Brain microvascular endothelial cell (primary cell): ENCODE data around the gene ST6GALNAC4.

Experiments
- DNase-seq: peaks from one replicate; pipeline ENCODE4 v3.0.0-alpha.2; 2020
- H3K27ac ChIP-seq: fragments of 250-450 bp; sonication (Bioruptor Pico); 2 replicates; pipeline ENCODE4 v1.5.1; 2020; ENCODE audit warnings: mild to moderate bottlenecking, moderate library complexity
- H3K27me3 ChIP-seq: fragments of 250-450 bp; sonication (Bioruptor Pico); replicated peaks from 2 replicates; pipeline ENCODE4 v1.5.1; 2020; ENCODE audit warnings: mild to moderate bottlenecking
- H3K36me3 ChIP-seq: fragments of 250-450 bp; sonication (Bioruptor Pico); replicated peaks from 2 replicates; pipeline ENCODE4 v1.5.1; 2020; ENCODE audit warnings: mild to moderate bottlenecking
- H3K4me3 ChIP-seq: 2 replicates; pipeline ENCODE4 v1.5.1; 2011; ENCODE audit warnings: low read depth, mild to moderate bottlenecking, control low read depth, low read length, moderate library complexity
- in situ Hi-C: cut with HindIII; loops from 2 replicates; pipeline ENCODE4 v1.10.0; 2017; ENCODE audit warnings: low sequenced_read_pairs, low pct_ligation_motif_present
- TF ChIP-seq, protein P1 (sequence below): IDR thresholded peaks from 2 replicates; pipeline ENCODE4 v1.5.1; 2011; ENCODE audit warnings: low read depth, mild to moderate bottlenecking, moderate library complexity, low read length, control low read depth, inconsistent platforms; ENCODE audit errors: missing control alignments

The ST6GALNAC4 gene

DNA sequence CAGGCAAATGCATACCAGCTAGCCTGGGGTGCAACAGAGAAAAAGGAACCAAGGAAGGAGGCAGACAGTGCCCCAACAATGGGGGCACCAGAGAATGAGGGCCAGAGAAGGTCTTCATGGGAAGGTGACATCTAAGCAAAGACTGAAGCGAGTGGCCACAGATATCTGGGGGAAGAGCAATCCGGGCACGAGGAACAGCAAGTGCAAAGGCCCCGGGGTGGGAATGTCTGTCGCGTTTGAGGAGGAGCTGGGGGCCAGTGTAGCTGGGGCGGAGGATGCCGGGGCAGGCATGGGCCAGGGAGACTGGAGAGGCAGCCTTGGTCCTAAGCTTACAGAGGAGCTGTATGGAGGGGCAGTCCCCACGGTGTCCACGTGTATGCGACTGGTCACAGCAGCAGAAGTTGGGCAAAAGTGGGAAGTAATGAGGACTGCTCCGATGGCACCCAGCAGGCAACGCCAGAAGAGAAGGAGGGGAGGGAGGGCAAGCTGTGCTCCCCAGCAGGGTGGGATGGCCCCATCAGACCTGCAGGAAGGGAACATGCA is 44.8 kb upstream of the ST6GALNAC4 start:
- in situ Hi-C loops: no loop called here
- H3K27me3 ChIP-seq: no peaks in the 10 kb centered on the region
- no peak overlapping the region for H3K4me3 ChIP-seq
- no peak overlapping the region for H3K27ac ChIP-seq
- TF ChIP-seq, protein P1, sequence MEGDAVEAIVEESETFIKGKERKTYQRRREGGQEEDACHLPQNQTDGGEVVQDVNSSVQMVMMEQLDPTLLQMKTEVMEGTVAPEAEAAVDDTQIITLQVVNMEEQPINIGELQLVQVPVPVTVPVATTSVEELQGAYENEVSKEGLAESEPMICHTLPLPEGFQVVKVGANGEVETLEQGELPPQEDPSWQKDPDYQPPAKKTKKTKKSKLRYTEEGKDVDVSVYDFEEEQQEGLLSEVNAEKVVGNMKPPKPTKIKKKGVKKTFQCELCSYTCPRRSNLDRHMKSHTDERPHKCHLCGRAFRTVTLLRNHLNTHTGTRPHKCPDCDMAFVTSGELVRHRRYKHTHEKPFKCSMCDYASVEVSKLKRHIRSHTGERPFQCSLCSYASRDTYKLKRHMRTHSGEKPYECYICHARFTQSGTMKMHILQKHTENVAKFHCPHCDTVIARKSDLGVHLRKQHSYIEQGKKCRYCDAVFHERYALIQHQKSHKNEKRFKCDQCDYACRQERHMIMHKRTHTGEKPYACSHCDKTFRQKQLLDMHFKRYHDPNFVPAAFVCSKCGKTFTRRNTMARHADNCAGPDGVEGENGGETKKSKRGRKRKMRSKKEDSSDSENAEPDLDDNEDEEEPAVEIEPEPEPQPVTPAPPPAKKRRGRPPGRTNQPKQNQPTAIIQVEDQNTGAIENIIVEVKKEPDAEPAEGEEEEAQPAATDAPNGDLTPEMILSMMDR: no peak
- H3K36me3 ChIP-seq: no peaks in the 10 kb centered on the region
- DNase-seq: no peak

DNA sequence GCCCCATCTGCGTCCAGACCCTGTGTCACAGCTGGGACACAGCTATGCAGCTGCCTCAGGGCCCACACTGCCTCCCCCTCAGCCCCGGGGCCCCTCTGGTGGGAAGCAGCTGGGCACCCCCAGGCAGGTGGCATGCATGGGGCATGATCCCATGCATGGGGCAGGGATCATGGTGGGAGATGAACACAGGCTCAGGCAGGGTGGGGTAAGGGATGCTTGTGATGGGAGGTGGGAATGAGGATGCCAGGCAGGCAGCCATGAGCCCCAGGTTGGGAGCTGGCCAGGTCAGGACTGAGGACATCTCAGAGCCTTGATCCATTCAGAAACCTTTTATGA is 44.3 kb upstream of the ST6GALNAC4 start:
- in situ Hi-C loops: no loop called here
- H3K4me3 ChIP-seq: no peak overlapping the region
- DNase-seq: no peak
- no peak overlapping the region for H3K27ac ChIP-seq
- H3K36me3 ChIP-seq: no peaks in the 10 kb centered on the region
- TF ChIP-seq, protein P1: no peak
- H3K27me3 ChIP-seq: no peaks in the 10 kb centered on the region

DNA sequence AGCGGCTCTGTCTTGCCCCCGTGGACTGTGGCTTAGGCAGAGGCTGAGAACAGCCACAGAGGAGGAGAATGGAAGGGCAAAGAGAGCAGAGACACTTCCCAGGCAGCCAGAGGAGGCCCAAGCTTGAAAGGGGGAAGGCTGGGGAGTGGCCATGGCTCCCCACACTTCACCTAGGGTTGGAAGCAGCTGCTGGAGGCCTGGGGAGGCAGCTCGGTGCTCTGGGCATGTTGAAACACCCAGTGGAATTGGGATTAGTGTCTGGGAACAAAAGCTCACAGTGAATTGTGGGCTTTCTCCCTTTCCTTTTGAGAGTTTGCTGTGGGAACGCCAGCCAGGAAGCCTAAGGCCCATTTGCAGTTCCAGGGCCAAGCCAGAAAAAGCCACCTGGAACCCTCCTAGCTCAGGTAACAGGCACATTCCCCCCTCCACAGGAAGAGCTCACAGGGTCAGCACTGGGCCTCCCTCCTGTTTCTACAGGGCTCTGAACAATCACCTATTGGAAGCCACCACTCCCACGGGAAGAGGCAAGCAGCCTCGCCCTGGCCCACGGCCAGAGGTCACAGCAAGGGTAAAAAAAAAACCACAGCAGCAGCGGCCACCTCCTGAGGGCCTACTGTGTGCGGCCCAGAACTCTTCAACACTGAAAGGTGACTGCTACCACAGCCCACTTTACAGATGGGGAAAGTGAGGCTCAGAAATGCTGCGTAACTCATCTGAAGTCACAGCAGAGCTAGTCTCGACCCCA is 43.7 kb upstream of the ST6GALNAC4 start:
- Histone ChIP-seq H3K27me3 (no peaks in the 10 kb centered on the region), H3K36me3 (no peaks in the 10 kb centered on the region), H3K27ac (no peak overlapping the region), H3K4me3 (no peak overlapping the region)
- no peak for DNase-seq
- in situ Hi-C loops: no loop called here
- TF ChIP-seq, protein P1: no peak

DNA sequence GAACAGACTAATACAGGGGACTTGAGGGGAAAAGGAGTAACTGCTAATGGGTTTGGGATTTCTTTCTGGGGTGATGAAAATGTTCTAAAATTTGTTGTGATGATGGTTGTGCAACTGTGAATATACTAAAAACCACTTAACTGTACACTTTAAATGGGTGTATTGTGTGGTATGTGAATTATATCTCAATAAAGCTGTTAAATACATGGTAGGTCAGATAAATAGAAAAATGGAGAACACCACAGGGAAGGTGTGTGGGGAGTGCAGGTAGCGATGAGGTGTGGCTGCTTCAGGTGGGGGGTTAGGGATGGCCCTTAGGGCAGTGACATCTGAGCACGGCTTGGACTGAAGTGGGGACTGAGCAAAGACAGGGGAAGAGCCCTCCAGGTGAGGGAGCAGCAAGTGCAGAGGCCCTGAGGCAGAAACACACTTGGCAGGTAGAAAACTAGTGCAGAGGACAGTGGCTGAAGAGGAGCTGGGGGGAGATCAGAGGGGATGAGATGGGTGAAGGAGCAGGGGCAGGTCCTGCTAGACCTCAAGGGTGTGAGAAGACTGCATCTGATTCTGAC is 43.1 kb upstream of the ST6GALNAC4 start:
- TF ChIP-seq, protein P1: no peak
- in situ Hi-C loops: no loop called here
- H3K27me3 ChIP-seq: no peaks in the 10 kb centered on the region
- no peak overlapping the region for H3K4me3 ChIP-seq
- H3K27ac ChIP-seq: no peak overlapping the region
- no peak for DNase-seq
- no peaks in the 10 kb centered on the region for H3K36me3 ChIP-seq

DNA sequence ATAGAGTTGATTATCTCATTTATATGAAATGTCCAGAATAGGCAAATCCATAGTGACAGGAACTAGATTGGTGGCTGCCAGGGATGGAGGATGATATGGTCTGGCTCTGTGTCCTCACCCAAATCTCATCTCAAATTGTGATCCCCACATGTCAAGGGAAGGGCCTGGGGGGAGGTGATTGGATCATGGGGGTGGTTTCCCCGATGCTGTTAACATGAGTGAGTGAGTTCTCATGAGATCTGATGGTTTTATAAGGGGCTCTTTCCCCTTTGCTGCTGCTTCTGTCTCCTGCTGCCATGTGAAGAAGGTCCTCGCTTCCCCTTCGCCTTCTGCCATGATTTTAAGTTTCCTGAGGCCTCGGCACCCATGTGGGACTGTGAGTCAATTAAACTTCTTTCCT is 42.6 kb upstream of the ST6GALNAC4 start:
- TF ChIP-seq, protein P1: no peak
- H3K27ac ChIP-seq: no peak overlapping the region
- H3K4me3 ChIP-seq: no peak overlapping the region
- no peaks in the 10 kb centered on the region for H3K27me3 ChIP-seq
- in situ Hi-C loops: no loop called here
- no peak for DNase-seq
- H3K36me3 ChIP-seq: no peaks in the 10 kb centered on the region

DNA sequence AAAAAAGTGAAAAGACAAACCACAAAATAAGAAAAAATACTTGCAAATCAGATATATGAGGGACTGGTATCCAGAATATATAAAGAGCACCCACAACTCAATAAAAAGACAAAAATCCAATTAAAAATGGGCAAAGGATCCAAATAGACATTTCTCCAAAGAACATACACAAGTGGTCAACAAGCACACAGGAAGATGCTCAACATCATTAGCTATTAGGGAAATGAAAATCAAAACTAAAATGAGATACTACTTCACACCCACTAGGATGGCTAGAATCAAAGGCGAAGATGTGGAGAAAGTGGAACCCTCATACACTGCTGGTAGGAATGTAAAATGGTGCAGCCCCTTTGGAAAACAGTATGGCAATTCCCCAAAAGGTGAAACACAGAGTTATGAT is 41.9 kb upstream of the ST6GALNAC4 start:
- in situ Hi-C loops: no loop called here
- TF ChIP-seq, protein P1: no peak
- H3K27ac ChIP-seq: no peak overlapping the region
- H3K27me3 ChIP-seq: no peaks in the 10 kb centered on the region
- no peak overlapping the region for H3K4me3 ChIP-seq
- no peak for DNase-seq
- H3K36me3 ChIP-seq: no peaks in the 10 kb centered on the region
